Measurements from ENCODE around the gene PTPN3. TPM values are rescaled to one million over a fixed set of nuclear protein-coding genes. Genes with fewer than 3 reads are reported as not detected.
"Not testable (repeated sequence)": the region's sequence is repeated elsewhere in the genome, so short reads cannot be mapped to it uniquely, and the experiment has no call there.

PTPN3 gene
- total RNA-seq, 2 experiments from 2014 or later = 0.58 to 1.3 TPM

- CTCF ChIA-PET = interaction anchor here (1.0 kb wide), 1 partner anchor 125 kb away, joined by 3 read pairs; no protein-coding TSS in a partner anchor
- no peaks in the 10 kb centered on the region for H3K4me1 Mint-ChIP-seq (ENCODE audit: low read depth)
- H3K9me3 Mint-ChIP-seq = no peaks in the 10 kb centered on the region
- no peaks in the 10 kb centered on the region for H3K36me3 Mint-ChIP-seq (ENCODE audit: low read depth)
- intact Hi-C loops (cut with micrococcal nuclease) = no loop called here
- DNase-seq (no peak), ATAC-seq (no peak)
- H3K27me3 Mint-ChIP-seq = no peaks in the 10 kb centered on the region
- TF ChIP-seq, protein P1, sequence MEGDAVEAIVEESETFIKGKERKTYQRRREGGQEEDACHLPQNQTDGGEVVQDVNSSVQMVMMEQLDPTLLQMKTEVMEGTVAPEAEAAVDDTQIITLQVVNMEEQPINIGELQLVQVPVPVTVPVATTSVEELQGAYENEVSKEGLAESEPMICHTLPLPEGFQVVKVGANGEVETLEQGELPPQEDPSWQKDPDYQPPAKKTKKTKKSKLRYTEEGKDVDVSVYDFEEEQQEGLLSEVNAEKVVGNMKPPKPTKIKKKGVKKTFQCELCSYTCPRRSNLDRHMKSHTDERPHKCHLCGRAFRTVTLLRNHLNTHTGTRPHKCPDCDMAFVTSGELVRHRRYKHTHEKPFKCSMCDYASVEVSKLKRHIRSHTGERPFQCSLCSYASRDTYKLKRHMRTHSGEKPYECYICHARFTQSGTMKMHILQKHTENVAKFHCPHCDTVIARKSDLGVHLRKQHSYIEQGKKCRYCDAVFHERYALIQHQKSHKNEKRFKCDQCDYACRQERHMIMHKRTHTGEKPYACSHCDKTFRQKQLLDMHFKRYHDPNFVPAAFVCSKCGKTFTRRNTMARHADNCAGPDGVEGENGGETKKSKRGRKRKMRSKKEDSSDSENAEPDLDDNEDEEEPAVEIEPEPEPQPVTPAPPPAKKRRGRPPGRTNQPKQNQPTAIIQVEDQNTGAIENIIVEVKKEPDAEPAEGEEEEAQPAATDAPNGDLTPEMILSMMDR (IDR thresholded peaks at IDR 0.05) = no peak
- no peak overlapping the region for H3K4me3 Mint-ChIP-seq
- H3K27ac Mint-ChIP-seq = no peak overlapping the region
- POLR2A ChIA-PET = no interaction called here
Observed at GRCh38 chr9:109344866-109345265, 153.2 kb downstream of the PTPN3 start.

DNA sequence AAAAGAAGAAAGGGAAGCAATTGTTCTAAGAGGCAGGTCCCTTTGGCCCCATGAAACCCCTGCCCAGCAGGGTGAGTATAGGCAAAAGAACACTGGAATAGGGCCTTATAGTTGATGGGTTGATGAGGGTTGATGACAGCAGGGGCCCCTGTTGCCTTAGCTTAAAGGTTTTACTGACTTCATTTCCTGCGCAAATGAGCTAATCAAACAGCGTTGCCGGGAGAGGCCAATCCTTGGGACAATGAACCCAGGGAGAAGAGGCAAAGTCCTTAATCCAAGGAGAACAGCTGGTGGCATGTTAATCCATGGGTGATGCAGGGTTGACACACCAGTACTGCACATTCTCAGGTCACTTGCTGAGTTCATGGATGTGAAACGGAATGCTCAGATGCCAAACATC lies 155.2 kb downstream of the PTPN3 start:
- TF ChIP-seq, protein P1 (IDR thresholded peaks at IDR 0.05) = no peak
- ChIA-PET POLR2A (no interaction called here), CTCF (no interaction called here)
- intact Hi-C loops (cut with micrococcal nuclease) = no loop called here
- no peak for ATAC-seq
- Mint-ChIP-seq H3K27ac (no peak overlapping the region), H3K36me3 (ENCODE audit: low read depth) (no peaks in the 10 kb centered on the region), H3K4me3 (no peak overlapping the region), H3K4me1 (ENCODE audit: low read depth) (no peaks in the 10 kb centered on the region), H3K27me3 (no peaks in the 10 kb centered on the region), H3K9me3 (no peaks in the 10 kb centered on the region)
- no peak for DNase-seq

- ChIA-PET CTCF (no interaction called here), POLR2A (no interaction called here)
- Mint-ChIP-seq H3K4me3 (no peak overlapping the region), H3K27ac (no peak overlapping the region), H3K36me3 (ENCODE audit: low read depth) (no peaks in the 10 kb centered on the region), H3K9me3 (no peaks in the 10 kb centered on the region), H3K4me1 (ENCODE audit: low read depth) (no peaks in the 10 kb centered on the region), H3K27me3 (no peaks in the 10 kb centered on the region)
- TF ChIP-seq, protein P1 (IDR thresholded peaks at IDR 0.05) = no peak
- DNase-seq (no peak), ATAC-seq (no peak)
- intact Hi-C loops (cut with micrococcal nuclease) = no loop called here
Observed at GRCh38 chr9:109341561-109341960, 156.5 kb downstream of the PTPN3 start.

- H3K36me3 Mint-ChIP-seq (ENCODE audit: low read depth); POLR2A ChIA-PET; H3K9me3 Mint-ChIP-seq; intact Hi-C loops (cut with micrococcal nuclease); ATAC-seq; H3K27me3 Mint-ChIP-seq; CTCF ChIA-PET; H3K4me3 Mint-ChIP-seq; H3K27ac Mint-ChIP-seq; DNase-seq; H3K4me1 Mint-ChIP-seq (ENCODE audit: low read depth): not testable (repeated sequence)
Observed at GRCh38 chr9:109340979-109341378, 157.1 kb downstream of the PTPN3 start.

DNA sequence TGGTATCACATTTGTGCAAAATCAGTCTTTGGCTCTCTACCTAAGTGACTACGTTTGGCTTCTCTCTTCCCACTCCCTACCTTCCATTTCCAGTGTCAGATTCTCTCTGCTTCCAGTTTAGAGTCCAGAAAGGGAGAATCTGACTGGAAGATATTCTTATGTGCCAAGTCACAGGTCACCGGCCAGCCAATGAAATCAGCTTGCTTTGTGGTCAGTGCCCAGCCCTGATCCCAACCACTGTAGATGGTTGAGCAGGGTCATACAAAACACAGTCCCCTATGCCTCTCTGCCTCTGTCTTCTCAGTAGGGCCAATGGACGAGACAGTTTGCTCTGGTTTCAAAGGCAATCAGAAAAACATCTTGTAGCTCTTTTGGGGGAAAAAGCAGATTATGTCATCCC lies 161.7 kb downstream of the PTPN3 start:
- Mint-ChIP-seq H3K27ac (no peak overlapping the region), H3K36me3 (ENCODE audit: low read depth) (no peaks in the 10 kb centered on the region), H3K9me3 (no peaks in the 10 kb centered on the region), H3K4me3 (no peak overlapping the region), H3K4me1 (ENCODE audit: low read depth) (no peaks in the 10 kb centered on the region), H3K27me3 (peaks cover 4% of the 10 kb centered on the region)
- POLR2A ChIA-PET = no interaction called here
- CTCF ChIA-PET = no interaction called here
- TF ChIP-seq, protein P1 (IDR thresholded peaks at IDR 0.05) = no peak
- intact Hi-C loops (cut with micrococcal nuclease) = no loop called here
- no peak for DNase-seq
- ATAC-seq = no peak

GRCh38 chr9:109335929-109336328 lies 162.2 kb downstream of the PTPN3 start:
- peaks cover 4% of the 10 kb centered on the region for H3K27me3 Mint-ChIP-seq
- no peak overlapping the region for H3K27ac Mint-ChIP-seq
- no peak overlapping the region for H3K4me3 Mint-ChIP-seq
- no peaks in the 10 kb centered on the region for H3K4me1 Mint-ChIP-seq (ENCODE audit: low read depth)
- intact Hi-C loops (cut with micrococcal nuclease) = no loop called here
- no peaks in the 10 kb centered on the region for H3K36me3 Mint-ChIP-seq (ENCODE audit: low read depth)
- TF ChIP-seq, protein P1 (IDR thresholded peaks at IDR 0.05) = no peak
- DNase-seq (no peak), ATAC-seq (no peak)
- ChIA-PET CTCF (no interaction called here), POLR2A (no interaction called here)
- no peaks in the 10 kb centered on the region for H3K9me3 Mint-ChIP-seq
